Raji (cell line): ENCODE results near the gene HTR2B.

Experiments
- POLR2A ChIP-seq: IDR thresholded peaks from 2 replicates; pipeline ENCODE4 v1.6.1; 2011; ENCODE audit warnings: low read depth, low read length, control low read depth; ENCODE audit not compliant: insufficient read depth

The HTR2B gene

GRCh38 chr2:231124838-231125568 is at the start of gene HTR2B:
HTR2B (minus strand) TSS chr2:231125042; CDS start chr2:231123764, 1,278 bp downstream.
- TF ChIP-seq POLR2A, result no peak

DNA sequence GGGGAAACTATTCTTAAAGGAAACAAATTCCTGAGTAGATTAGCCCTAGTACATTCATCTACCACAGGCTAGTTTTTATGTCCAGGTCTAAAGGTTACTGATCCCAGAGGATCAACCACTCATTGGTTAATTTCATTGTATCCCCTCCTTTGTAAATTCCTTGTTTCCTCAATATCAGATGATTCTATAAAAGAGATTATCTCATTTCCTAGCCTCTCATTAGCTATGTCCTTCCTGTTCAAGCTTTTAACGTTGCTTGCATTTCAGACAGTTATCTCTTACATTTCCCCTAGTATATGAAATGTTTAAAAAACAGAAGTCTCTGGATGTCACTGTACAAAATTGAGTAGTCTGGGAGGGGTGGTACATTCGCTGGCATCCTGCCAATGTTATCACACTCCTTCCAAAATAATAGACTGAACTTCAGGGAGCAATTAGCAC is 49.4 kb upstream of the HTR2B start:
- TF ChIP-seq POLR2A, result no peak

DNA sequence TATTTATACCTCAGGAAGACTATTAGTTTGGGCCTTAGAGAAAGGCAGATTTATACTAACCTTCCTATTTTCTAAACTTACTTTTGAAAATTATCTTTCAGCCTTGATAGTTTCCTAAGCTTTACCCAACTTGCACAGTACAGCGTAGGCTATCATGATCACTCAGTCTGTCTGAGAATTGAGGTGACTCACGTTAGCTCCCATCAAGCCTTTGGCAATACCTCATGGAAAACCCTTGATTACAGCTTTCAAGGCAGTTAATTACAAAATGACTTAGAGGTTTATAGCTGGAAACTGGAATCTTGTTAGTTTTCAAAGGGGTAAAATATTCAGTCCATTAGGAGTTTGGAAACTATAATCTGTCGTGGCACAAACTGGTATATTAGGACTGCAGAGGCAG is 47.2 kb upstream of the HTR2B start:
- TF ChIP-seq POLR2A, result no peak

DNA sequence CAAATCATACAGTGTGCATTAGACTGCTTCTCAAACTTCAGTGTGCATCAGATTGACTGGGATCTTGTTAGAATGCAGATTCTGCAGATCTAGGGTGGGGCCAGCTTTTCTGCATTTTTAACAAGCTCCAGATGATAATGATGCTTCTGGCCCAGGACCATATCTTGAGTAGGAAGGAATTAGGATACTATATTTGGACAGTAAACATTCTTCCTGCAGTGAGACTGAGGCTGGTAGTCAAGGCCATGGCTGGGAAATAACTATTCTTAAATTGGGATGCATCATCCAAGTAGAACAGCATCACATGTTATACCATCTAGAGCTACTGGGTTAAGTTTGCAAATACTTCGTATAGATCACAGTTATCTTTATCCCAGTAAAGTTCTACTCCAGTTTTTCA is 45.2 kb upstream of the HTR2B start:
- TF ChIP-seq POLR2A, result no peak

DNA sequence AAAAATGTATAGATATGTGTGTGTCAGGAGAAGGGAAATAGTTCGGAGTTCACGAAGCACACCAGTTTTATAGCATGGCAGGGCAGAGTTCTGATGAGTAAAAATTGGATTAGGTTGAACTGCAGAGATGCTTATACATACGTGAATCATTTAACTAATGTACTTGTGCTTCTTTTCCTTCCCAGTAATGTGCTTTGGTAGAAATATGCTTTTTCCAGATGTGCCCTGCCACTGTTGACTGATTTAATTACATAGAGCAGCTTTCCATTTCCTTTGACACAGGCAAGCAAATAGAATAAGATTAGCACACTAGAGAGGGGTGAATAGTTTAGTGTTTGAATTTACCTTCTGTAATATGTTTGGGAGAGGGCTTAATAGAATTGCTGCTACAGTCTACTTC is 44.6 kb upstream of the HTR2B start:
- no peak for TF ChIP-seq POLR2A

DNA sequence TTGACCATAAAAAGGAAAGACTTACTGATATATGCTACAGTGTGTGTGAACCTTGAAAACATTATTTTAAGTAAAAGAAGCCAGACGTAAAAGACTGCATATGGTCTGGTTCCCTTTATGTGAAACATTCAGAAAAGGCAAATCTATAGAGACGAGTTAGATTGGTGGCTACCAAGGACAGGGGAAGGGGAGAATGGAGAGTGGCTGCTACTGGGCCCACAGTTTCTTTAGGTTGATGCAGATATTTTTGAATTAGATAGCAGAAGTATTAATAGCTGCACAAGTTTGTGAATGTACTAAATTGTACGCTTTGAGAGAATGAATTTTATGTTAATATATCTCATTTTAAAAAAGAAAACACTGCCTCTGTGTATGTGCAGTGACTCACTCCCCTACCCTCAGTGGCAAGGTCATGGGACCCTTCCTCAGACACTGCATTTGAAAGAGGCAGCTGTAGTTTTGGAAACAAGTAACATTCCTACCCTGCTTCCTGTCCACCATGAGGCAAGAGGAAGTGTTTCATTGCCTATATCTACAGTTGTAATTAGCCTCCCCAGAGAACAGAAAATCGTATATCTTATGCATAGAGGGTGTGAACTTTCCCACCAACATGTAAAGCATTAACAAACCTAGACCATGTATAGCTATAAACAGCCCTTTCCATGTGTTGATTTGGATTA is 43.8 kb upstream of the HTR2B start:
- TF ChIP-seq POLR2A, result no peak

DNA sequence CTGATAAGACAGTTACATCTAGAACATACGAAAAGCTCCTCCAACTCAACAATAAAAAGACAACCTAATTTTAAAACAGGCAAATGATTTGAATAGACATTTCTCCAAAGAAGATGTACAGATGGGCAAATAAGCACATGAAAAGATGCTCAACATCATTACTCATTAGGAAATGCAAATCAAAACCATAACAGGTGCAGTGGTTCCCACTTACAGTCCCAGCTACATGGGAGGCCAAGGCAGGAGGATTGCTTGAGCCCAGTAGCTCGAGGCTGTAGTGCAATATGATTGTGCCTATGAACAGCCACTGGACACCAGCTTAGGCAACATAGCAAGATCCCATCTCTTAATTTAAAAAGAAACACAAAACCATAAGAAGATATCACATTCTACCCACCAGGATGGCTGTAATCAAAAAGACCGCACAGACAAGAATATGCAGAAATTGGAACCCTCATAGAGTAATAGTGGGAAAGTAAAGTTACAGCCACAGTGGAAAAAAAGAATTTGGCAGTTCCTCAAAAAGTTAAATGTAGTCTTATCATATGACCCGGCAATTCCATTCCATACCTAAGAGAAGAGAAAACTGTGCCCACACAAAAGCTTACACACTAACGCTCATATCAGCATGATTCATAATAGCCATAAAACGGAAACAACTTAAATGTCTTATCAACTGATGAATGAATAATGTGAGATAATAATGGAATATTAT is 43.1 kb upstream of the HTR2B start:
- no peak for TF ChIP-seq POLR2A

DNA sequence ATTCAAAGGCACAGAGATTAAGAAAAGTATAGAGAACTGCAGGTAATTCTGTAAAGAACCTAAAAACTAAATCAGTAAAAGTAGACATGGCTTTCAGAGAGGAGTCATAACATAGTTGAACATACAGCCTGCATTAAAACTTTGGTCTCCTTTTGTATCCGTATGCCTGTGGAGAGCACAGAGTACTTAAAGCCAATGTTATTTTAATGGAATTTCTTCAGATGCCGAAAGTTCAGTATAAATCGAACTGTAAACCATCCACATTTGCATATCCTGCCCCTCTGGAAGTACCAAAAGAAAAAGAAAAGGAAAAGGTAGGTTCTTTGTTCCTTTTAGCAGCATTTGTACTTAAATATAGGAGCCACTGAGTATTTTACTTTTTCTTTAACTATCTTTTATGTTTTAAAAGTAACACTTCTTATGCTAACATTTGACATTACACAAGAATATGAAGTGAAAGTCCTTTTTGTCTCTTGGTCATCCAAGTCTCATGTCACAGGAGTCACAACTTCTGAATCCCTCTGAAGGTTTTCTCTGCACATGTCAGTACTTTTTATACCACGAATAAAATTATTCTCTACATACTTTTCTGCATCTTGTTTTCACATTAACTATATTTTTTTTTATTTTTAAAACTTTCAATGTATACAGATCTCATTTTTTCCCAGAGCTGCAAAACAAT is 38.7 kb upstream of the HTR2B start:
- TF ChIP-seq POLR2A, result no peak

GRCh38 chr2:231163011-231163410 is 38.2 kb upstream of the HTR2B start:
- no peak for TF ChIP-seq POLR2A

DNA sequence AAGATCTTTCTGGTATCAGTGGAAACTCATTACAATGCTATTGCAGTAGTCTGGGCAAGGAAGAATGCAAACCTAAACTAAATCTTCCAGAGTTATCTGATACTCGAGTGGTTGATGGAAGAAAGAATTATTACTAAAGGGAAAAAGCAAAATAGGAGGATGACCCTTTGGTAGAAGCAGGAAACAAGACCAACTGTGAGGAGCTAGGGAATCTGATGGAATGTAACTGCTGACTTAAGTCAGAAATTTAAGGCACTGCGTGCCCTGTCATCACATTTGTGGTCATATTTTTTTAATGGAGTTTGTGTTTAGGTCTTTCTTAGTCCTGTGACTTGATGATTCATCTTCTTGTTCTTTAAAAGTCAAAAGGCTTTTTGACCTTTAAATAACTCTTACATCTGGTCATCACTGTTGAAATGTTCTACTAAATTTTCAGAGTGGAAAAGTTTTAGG is 37.1 kb upstream of the HTR2B start:
- no peak for TF ChIP-seq POLR2A

- no peak for TF ChIP-seq POLR2A
These were observed 36.5 kb upstream of the HTR2B start for GRCh38 chr2:231161252-231161839.

DNA sequence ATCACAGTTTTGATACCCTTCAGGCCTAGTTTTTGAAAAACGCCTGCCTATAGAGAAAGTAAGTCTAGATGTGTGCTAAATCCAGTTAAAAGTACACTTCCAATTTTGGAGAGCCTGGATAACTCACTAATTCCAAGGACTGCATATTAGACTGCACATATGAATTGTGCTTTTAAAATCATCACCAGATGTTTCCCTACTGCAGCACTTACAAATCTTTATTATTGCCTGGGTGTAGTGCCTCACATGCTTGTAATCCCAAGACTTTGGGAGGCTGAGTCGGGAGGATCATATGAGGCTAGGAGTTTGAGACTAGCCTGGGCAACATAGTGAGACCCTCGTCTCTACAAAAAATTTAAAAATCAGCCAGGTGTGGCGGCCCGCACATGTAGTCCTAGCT is 35.9 kb upstream of the HTR2B start:
- no peak for TF ChIP-seq POLR2A

DNA sequence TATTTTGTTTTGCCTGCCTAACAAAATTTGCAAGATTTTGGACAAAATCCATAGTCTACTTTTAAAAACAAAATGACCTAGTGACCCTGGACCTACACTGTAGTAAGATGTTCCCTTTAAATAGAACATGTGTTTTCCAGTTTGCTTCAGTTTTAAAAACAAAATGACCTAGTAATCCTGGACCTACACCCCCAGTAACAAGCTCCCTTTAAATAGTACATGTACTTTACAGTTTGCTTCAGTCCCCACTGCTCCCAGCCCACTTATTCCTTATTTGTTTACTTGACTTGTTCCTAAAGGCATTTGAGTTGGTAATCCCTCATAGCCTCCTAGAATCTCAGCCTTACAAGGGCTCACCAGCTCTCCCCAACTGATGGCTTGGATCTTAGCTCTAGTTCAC is 34.5 kb upstream of the HTR2B start:
- no peak for TF ChIP-seq POLR2A

GRCh38 chr2:231152800-231153557 is 28.1 kb upstream of the HTR2B start:
- TF ChIP-seq POLR2A, result no peak
